ENCODE results near the gene RPL21.

DNA sequence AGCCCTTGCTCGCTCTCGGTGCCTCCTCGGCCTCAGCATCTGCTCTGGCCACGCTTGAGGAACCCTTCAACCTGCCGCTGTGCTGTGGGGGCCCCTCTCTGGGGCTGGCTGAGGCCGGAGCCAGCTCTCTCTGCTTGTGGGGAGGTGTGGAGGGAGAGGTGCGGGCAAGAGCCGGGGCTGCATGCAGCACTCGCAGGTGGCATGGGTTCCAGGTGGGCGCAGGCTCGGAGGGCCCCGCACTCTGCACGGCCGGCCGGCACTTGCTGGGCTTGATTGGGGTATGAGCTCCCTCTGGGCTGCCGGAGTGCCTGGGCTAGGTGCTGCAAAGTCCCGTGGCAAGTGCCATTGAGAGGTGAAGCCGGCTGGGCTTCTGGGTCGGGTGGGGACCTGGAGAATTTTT, 31.7 kb upstream of the RPL21 start:
- TF ChIP-seq, protein P1, sequence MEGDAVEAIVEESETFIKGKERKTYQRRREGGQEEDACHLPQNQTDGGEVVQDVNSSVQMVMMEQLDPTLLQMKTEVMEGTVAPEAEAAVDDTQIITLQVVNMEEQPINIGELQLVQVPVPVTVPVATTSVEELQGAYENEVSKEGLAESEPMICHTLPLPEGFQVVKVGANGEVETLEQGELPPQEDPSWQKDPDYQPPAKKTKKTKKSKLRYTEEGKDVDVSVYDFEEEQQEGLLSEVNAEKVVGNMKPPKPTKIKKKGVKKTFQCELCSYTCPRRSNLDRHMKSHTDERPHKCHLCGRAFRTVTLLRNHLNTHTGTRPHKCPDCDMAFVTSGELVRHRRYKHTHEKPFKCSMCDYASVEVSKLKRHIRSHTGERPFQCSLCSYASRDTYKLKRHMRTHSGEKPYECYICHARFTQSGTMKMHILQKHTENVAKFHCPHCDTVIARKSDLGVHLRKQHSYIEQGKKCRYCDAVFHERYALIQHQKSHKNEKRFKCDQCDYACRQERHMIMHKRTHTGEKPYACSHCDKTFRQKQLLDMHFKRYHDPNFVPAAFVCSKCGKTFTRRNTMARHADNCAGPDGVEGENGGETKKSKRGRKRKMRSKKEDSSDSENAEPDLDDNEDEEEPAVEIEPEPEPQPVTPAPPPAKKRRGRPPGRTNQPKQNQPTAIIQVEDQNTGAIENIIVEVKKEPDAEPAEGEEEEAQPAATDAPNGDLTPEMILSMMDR (conservative IDR thresholded peaks at IDR 0.05), result no peak
- TF ChIP-seq ZFX (IDR thresholded peaks at IDR 0.05), result no peak

All from C4-2B (cell line).